Loucy (cell line): ENCODE measurements around the gene LUM.

Experiments used
- EZH2phosphoT487 ChIP-seq: fragments of 200-600 bp; IDR thresholded peaks from 2 replicates; pipeline ENCODE4 v1.6.1; 2018; ENCODE audit warnings: antibody characterized with exemption, mild to moderate bottlenecking, moderate library complexity, borderline replicate concordance
- TF ChIP-seq, protein P1 (sequence below): fragments of 200-600 bp; sonication (generic); conservative IDR thresholded peaks from 2 replicates; pipeline ENCODE4 v1.5.1; 2014; ENCODE audit warnings: mild to moderate bottlenecking, antibody characterized with exemption, low read length

DNA sequence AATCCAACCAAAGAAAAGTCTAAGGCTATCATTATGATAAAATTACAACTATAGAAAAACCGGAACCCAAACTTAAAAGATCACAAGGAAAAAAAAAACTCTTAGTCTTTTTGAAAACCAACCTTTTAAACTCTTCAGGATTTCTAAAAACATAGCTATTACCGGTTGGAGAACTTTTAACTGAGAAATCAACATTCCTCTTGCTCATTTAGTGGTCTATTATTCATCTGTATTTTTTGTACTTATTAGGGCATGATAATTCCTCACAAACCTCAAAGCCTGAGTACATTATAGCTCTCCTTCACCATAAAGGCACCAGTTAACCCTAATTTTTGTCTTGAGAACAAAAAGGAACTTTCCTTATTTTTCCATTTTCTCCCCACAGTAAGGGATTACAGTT lies 10.4 kb downstream of the LUM start:
- TF ChIP-seq, protein P1, sequence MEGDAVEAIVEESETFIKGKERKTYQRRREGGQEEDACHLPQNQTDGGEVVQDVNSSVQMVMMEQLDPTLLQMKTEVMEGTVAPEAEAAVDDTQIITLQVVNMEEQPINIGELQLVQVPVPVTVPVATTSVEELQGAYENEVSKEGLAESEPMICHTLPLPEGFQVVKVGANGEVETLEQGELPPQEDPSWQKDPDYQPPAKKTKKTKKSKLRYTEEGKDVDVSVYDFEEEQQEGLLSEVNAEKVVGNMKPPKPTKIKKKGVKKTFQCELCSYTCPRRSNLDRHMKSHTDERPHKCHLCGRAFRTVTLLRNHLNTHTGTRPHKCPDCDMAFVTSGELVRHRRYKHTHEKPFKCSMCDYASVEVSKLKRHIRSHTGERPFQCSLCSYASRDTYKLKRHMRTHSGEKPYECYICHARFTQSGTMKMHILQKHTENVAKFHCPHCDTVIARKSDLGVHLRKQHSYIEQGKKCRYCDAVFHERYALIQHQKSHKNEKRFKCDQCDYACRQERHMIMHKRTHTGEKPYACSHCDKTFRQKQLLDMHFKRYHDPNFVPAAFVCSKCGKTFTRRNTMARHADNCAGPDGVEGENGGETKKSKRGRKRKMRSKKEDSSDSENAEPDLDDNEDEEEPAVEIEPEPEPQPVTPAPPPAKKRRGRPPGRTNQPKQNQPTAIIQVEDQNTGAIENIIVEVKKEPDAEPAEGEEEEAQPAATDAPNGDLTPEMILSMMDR, result no peak
- TF ChIP-seq EZH2phosphoT487, result no peak
